OCI-LY3 (cell line): ENCODE measurements around the gene S100A10.
A peak's percentile ranks its signal among the peaks of the same experiment; 100 is the strongest.

ENCODE experiments used
- H2AFZ ChIP-seq: fragments of 200-600, 300-600 bp; shearing (Covaris generic); 2 replicates; pipeline ENCODE4 v1.6.0; 2014; ENCODE audit warnings: antibody characterized with exemption, low read depth, low read length
- H3K27ac ChIP-seq: fragments of 200-600, 300-600 bp; sonication (generic); 2 replicates; pipeline ENCODE4 v1.5.1; 2014; ENCODE audit warnings: mild to moderate bottlenecking, low read length, moderate library complexity, mixed read lengths
- H3K27me3 ChIP-seq: fragments of 200-600, 300-600 bp; sonication (generic); 2 replicates; pipeline ENCODE4 v1.6.1; 2014; ENCODE audit warnings: low read depth, low read length, mixed read lengths
- H3K36me3 ChIP-seq: fragments of 200-600, 300-600 bp; sonication (generic); replicated peaks from 2 replicates; pipeline ENCODE3; 2014; ENCODE audit warnings: low read depth, low read length, mixed read lengths
- H3K4me1 ChIP-seq: fragments of 300-600, 200-600 bp; sonication (generic); 2 replicates; pipeline ENCODE4 v1.6.1; 2014; ENCODE audit warnings: low read length, mixed read lengths
- H3K4me2 ChIP-seq: fragments of 200-600, 300-600 bp; sonication (generic); 2 replicates; pipeline ENCODE4 v1.6.1; 2014; ENCODE audit warnings: low read length, mixed read lengths
- H3K4me3 ChIP-seq: fragments of 300-600, 200-600 bp; sonication (generic); 2 replicates; pipeline ENCODE4 v1.5.1; 2014; ENCODE audit warnings: antibody characterized with exemption, mild to moderate bottlenecking, low read length, moderate library complexity
- H3K79me2 ChIP-seq: fragments of 300-600, 200-600 bp; shearing (Covaris generic); 2 replicates; pipeline ENCODE4 v1.6.1; 2014; ENCODE audit warnings: mild to moderate bottlenecking, low read length, mixed read lengths
- H3K9ac ChIP-seq: fragments of 300-600, 200-600 bp; shearing (Covaris generic); 2 replicates; pipeline ENCODE4 v1.6.0; 2014; ENCODE audit warnings: mild to moderate bottlenecking, low read length, moderate library complexity
- H3K9me3 ChIP-seq: fragments of 200-600, 300-600 bp; shearing (Covaris generic); 2 replicates; pipeline ENCODE4 v1.6.1; 2014; ENCODE audit warnings: low read length, mixed read lengths; ENCODE audit not compliant: insufficient read depth
- H4K20me1 ChIP-seq: fragments of 200-600, 300-600 bp; sonication (generic); 2 replicates; pipeline ENCODE4 v1.6.1; 2016; ENCODE audit warnings: low read length, mixed read lengths; ENCODE audit not compliant: insufficient read depth
- EZH2phosphoT487 ChIP-seq: fragments of 200-600 bp; shearing (Covaris generic); IDR thresholded peaks from 2 replicates; pipeline ENCODE4 v1.6.1; 2018; ENCODE audit warnings: antibody characterized with exemption, mixed run types, low read depth
- TF ChIP-seq, protein P1 (sequence below): fragments of 200-600, 300-600 bp; sonication (generic); IDR thresholded peaks from 2 replicates; pipeline ENCODE4 v1.5.1; 2014; ENCODE audit warnings: antibody characterized with exemption, low read length, low read depth

The S100A10 gene

DNA sequence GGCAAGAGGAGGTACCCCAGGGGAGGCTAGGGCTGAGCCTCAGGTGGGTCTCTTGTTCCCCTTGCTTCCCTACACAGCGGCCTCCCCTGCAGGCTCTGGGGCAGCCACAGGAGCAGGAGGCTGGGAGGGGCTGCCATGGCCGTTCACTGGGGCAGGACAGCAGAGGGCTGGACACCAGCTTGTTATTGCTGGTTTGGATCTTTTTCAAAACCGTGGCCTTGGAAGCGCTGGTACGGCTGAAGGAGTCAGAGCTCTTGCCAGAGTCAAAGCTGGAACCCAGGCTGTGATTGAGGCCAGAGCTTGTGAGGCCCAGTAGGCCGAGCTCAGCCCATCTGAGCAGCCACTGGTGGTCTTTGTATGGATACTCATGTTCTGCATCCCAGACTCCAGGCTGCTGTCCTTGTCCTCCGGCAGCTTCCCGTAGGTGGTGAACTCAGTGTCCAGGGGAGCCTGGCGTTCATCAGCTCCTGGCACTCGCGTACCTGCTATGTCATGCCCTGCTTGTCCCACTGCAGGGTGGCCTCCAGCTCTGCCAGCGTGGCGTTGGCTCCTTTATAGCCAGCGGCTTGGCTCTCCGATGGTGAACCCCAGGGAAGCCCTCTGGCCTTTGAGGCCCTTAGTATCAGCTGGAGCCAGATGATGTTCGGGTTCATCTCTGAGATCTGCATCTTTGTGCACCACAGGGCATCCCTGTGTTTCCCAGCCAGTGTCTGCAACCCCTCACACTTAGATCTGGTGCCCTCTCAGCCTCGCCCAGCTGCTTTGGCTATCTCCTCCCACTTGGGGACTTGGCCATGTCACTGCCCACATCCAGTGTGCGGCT, 44.1 kb downstream of the S100A10 start:
- Histone ChIP-seq H3K36me3 (no peaks in the 10 kb centered on the region), H3K79me2 (no peaks in the 10 kb centered on the region), H3K4me3 (no peak overlapping the region), H3K27ac (no peak overlapping the region), H3K9me3 (no peaks in the 10 kb centered on the region), H3K4me1 (peaks cover 10% of the 10 kb centered on the region), H2AFZ (no peak overlapping the region), H3K4me2 (no peak overlapping the region), H3K9ac (no peak overlapping the region), H4K20me1 (no peaks in the 10 kb centered on the region), H3K27me3 (no peaks in the 10 kb centered on the region)
- TF ChIP-seq, protein P1, sequence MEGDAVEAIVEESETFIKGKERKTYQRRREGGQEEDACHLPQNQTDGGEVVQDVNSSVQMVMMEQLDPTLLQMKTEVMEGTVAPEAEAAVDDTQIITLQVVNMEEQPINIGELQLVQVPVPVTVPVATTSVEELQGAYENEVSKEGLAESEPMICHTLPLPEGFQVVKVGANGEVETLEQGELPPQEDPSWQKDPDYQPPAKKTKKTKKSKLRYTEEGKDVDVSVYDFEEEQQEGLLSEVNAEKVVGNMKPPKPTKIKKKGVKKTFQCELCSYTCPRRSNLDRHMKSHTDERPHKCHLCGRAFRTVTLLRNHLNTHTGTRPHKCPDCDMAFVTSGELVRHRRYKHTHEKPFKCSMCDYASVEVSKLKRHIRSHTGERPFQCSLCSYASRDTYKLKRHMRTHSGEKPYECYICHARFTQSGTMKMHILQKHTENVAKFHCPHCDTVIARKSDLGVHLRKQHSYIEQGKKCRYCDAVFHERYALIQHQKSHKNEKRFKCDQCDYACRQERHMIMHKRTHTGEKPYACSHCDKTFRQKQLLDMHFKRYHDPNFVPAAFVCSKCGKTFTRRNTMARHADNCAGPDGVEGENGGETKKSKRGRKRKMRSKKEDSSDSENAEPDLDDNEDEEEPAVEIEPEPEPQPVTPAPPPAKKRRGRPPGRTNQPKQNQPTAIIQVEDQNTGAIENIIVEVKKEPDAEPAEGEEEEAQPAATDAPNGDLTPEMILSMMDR = no peak
- no peak for TF ChIP-seq EZH2phosphoT487

- Histone ChIP-seq H3K79me2 (no peaks in the 10 kb centered on the region), H3K4me2 (no peak overlapping the region), H3K4me1 (peaks cover 10% of the 10 kb centered on the region), H3K27me3 (no peaks in the 10 kb centered on the region), H4K20me1 (no peaks in the 10 kb centered on the region), H3K27ac (no peak overlapping the region), H3K9ac (no peak overlapping the region), H2AFZ (no peak overlapping the region), H3K9me3 (no peaks in the 10 kb centered on the region), H3K36me3 (no peaks in the 10 kb centered on the region), H3K4me3 (no peak overlapping the region)
- TF ChIP-seq, protein P1 = no peak
- no peak for TF ChIP-seq EZH2phosphoT487
These were observed 45.2 kb downstream of the S100A10 start for GRCh38 chr1:151948506-151948905.

- no peak overlapping the region for H3K27ac ChIP-seq
- no peaks in the 10 kb centered on the region for H3K9me3 ChIP-seq
- H3K36me3 ChIP-seq = no peaks in the 10 kb centered on the region
- no peak overlapping the region for H2AFZ ChIP-seq
- no peaks in the 10 kb centered on the region for H3K79me2 ChIP-seq
- no peak overlapping the region for H3K4me3 ChIP-seq
- no peak overlapping the region for H3K4me2 ChIP-seq
- H3K27me3 ChIP-seq = no peaks in the 10 kb centered on the region
- H3K9ac ChIP-seq = no peak overlapping the region
- TF ChIP-seq EZH2phosphoT487 = no peak
- TF ChIP-seq, protein P1 = no peak
- H4K20me1 ChIP-seq = no peaks in the 10 kb centered on the region
- peaks cover 10% of the 10 kb centered on the region for H3K4me1 ChIP-seq
These were observed 46.5 kb downstream of the S100A10 start for GRCh38 chr1:151947140-151947539.

- Histone ChIP-seq H4K20me1 (no peaks in the 10 kb centered on the region), H3K9me3 (no peaks in the 10 kb centered on the region), H2AFZ (0 out of 2 replicates have a peak overlapping the region, but pooled peaks have one; percentile 5), H3K4me3 (no peak overlapping the region), H3K27me3 (no peaks in the 10 kb centered on the region), H3K4me2 (peak overlapping the region; percentile 31), H3K36me3 (no peaks in the 10 kb centered on the region), H3K4me1 (peaks cover 15% of the 10 kb centered on the region), H3K27ac (no peak overlapping the region), H3K9ac (no peak overlapping the region), H3K79me2 (no peaks in the 10 kb centered on the region)
- TF ChIP-seq, protein P1 = no peak
- TF ChIP-seq EZH2phosphoT487 = no peak
These were observed 47.6 kb downstream of the S100A10 start for GRCh38 chr1:151945725-151946722.
